ENCODE measurements around the gene GNGT2.

The GNGT2 gene

DNA sequence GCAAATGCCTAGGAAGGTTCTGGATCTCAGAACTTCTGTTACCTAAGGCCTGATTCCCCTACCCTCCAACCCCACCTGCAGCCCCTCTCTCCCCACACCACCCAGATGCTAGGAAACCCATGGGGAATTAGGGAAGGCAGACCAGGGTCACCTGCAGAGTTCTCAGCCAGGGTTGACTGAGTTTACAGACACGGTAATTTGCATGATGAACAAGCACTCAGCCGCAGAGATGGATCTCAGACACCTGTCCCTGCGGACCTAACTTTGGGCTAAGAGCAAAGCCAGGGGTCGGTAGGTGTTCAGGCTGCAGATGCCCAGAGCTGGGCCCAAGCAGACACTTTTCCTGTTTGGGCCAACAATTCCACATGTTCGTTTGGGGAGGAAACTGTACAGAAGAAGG lies 3.0 kb upstream of the GNGT2 start:
- Histone ChIP-seq H3K4me3 (ENCODE audit: low read depth, low read length) (no peak overlapping the region), H3K9me3 (ENCODE audit: control insufficient read depth, insufficient read depth, low read depth, low read length) (no peaks in the 10 kb centered on the region), H3K27ac (ENCODE audit: extremely low read depth, low read depth, low read length) (no peak overlapping the region), H3K4me1 (ENCODE audit: control insufficient read depth, insufficient read depth, low read length) (no peaks in the 10 kb centered on the region), H3K36me3 (ENCODE audit: control insufficient read depth in 2 of 2, insufficient read depth in 1 of 2, low read length in 2 of 2) (no peaks in the 10 kb centered on the region)
- ChIA-PET POLR2A (no interaction called here), CTCF (interaction anchor here (0.6 to 6.2 kb wide), 2 partner anchors 13 to 183 kb away, joined by 5 to 63 read pairs; no protein-coding TSS in a partner anchor)
- TF ChIP-seq ZNF501 (tag by site-specific recombination; IDR thresholded peaks at IDR 0.05): no peak
- TF ChIP-seq ZNF747 (tag by site-specific recombination; IDR thresholded peaks at IDR 0.05): no peak
- TF ChIP-seq KLF7 (tag by site-specific recombination; IDR thresholded peaks at IDR 0.05; ENCODE audit: borderline replicate concordance): no peak
- TF ChIP-seq, protein P1, sequence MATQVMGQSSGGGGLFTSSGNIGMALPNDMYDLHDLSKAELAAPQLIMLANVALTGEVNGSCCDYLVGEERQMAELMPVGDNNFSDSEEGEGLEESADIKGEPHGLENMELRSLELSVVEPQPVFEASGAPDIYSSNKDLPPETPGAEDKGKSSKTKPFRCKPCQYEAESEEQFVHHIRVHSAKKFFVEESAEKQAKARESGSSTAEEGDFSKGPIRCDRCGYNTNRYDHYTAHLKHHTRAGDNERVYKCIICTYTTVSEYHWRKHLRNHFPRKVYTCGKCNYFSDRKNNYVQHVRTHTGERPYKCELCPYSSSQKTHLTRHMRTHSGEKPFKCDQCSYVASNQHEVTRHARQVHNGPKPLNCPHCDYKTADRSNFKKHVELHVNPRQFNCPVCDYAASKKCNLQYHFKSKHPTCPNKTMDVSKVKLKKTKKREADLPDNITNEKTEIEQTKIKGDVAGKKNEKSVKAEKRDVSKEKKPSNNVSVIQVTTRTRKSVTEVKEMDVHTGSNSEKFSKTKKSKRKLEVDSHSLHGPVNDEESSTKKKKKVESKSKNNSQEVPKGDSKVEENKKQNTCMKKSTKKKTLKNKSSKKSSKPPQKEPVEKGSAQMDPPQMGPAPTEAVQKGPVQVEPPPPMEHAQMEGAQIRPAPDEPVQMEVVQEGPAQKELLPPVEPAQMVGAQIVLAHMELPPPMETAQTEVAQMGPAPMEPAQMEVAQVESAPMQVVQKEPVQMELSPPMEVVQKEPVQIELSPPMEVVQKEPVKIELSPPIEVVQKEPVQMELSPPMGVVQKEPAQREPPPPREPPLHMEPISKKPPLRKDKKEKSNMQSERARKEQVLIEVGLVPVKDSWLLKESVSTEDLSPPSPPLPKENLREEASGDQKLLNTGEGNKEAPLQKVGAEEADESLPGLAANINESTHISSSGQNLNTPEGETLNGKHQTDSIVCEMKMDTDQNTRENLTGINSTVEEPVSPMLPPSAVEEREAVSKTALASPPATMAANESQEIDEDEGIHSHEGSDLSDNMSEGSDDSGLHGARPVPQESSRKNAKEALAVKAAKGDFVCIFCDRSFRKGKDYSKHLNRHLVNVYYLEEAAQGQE (tag by site-specific recombination; IDR thresholded peaks at IDR 0.05): no peak
- TF ChIP-seq ZNF664 (tag by site-specific recombination; IDR thresholded peaks at IDR 0.05): no peak

DNA sequence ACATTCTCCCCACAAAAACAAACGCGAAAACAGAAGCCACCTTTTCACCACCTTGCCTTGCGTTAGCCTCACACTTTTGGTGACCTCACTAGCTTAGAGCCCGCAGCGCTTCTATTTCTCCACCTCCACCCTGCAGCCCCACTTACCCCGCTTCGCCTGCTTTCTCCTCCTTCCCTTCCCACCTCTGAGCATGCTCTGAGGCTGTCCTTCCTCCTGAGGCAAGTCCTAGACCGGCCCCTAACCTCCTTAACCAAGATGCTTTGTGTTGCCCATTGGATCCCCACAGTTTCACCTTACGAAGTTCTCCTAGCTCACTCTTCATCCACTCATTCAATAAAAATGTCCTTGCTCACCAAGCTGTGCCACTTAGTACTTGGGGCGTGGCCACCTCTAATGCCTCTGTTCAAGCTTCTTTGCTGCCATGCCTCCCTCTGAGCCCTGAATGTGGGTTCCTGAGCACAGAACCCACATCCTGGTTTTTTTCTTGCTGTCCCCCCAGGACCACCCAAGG lies 1.3 kb downstream of the GNGT2 start:
- TF ChIP-seq ZNF670 (tag by site-specific recombination; IDR thresholded peaks at IDR 0.05; ENCODE audit: low read depth) (no peak), GFI1B (tag by site-specific recombination; IDR thresholded peaks at IDR 0.05) (no peak)
- no peaks in the 10 kb centered on the region for H3K9me3 ChIP-seq (ENCODE audit: control insufficient read depth, insufficient read depth, low read depth, low read length)
- H3K4me1 ChIP-seq (ENCODE audit: control insufficient read depth, insufficient read depth, low read length): no peaks in the 10 kb centered on the region
- ChIA-PET CTCF (interaction anchor here (0.7 to 4.4 kb wide), 4 partner anchors 13 to 236 kb away, joined by 3 to 28 read pairs (median 8); no protein-coding TSS in a partner anchor), POLR2A (interaction anchor here (1.0 to 1.2 kb wide), 2 partner anchors 16 to 26 kb away, joined by 4 to 5 read pairs; no protein-coding TSS in a partner anchor)
- no peaks in the 10 kb centered on the region for H3K36me3 ChIP-seq (ENCODE audit: control insufficient read depth in 2 of 2, insufficient read depth in 1 of 2, low read length in 2 of 2)
- H3K4me3 ChIP-seq (ENCODE audit: low read depth, low read length): no peak overlapping the region
- no peak overlapping the region for H3K27ac ChIP-seq (ENCODE audit: extremely low read depth, low read depth, low read length)

DNA sequence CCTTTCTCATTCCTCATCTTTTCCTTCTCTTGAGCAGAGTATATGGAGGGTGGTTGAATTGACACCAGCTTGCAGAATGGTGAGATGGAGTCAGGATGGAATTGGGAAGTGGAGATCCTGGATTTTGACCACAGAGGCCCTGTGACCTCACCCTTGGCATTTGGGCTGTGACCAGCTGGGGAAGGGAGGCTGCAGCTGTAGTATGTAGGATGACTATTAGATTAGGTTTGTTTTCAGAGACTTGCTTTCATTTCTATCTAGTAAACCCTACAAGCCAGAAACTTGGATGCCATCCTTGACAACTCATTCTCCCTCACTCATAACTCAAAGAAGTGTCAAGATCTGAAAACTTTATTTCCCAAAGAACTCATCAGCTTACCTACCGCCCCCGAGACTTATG lies 5.9 kb downstream of the GNGT2 start:
- CTCF ChIA-PET: interaction anchor here (0.8 to 1.7 kb wide), 3 partner anchors 11 to 23 kb away, joined by 3 to 8 read pairs (median 3); no protein-coding TSS in a partner anchor
- TF ChIP-seq ZNF121 (tag by site-specific recombination; IDR thresholded peaks at IDR 0.05) (no peak), ZNF521 (tag by site-specific recombination; IDR thresholded peaks at IDR 0.05) (no peak), RBAK (tag by site-specific recombination; IDR thresholded peaks at IDR 0.05) (no peak), ZNF658 (tag by site-specific recombination; IDR thresholded peaks at IDR 0.05) (no peak), ZNF174 (tag by site-specific recombination; IDR thresholded peaks at IDR 0.05) (no peak), ZNF623 (tag by site-specific recombination; IDR thresholded peaks at IDR 0.05) (no peak), ZNF473 (tag by site-specific recombination; IDR thresholded peaks at IDR 0.05) (no peak), ZNF132 (tag by site-specific recombination; IDR thresholded peaks at IDR 0.05; ENCODE audit: borderline replicate concordance) (no peak), OVOL3 (tag by site-specific recombination; IDR thresholded peaks at IDR 0.05) (no peak)
- TF ChIP-seq, protein P2, sequence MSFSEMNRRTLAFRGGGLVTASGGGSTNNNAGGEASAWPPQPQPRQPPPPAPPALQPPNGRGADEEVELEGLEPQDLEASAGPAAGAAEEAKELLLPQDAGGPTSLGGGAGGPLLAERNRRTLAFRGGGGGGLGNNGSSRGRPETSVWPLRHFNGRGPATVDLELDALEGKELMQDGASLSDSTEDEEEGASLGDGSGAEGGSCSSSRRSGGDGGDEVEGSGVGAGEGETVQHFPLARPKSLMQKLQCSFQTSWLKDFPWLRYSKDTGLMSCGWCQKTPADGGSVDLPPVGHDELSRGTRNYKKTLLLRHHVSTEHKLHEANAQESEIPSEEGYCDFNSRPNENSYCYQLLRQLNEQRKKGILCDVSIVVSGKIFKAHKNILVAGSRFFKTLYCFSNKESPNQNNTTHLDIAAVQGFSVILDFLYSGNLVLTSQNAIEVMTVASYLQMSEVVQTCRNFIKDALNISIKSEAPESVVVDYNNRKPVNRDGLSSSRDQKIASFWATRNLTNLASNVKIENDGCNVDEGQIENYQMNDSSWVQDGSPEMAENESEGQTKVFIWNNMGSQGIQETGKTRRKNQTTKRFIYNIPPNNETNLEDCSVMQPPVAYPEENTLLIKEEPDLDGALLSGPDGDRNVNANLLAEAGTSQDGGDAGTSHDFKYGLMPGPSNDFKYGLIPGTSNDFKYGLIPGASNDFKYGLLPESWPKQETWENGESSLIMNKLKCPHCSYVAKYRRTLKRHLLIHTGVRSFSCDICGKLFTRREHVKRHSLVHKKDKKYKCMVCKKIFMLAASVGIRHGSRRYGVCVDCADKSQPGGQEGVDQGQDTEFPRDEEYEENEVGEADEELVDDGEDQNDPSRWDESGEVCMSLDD (tag by site-specific recombination; IDR thresholded peaks at IDR 0.05): no peak
- TF ChIP-seq, protein P1 (tag by site-specific recombination; IDR thresholded peaks at IDR 0.05): no peak

More for the DNA sequence above, 5.9 kb downstream of the GNGT2 start:
- Histone ChIP-seq H3K4me1 (ENCODE audit: control insufficient read depth, insufficient read depth, low read length) (no peaks in the 10 kb centered on the region), H3K9me3 (ENCODE audit: control insufficient read depth, insufficient read depth, low read depth, low read length) (no peaks in the 10 kb centered on the region), H3K4me3 (ENCODE audit: low read depth, low read length) (no peak overlapping the region), H3K27ac (ENCODE audit: extremely low read depth, low read depth, low read length) (no peak overlapping the region), H3K36me3 (ENCODE audit: control insufficient read depth in 2 of 2, insufficient read depth in 1 of 2, low read length in 2 of 2) (no peaks in the 10 kb centered on the region)
- POLR2A ChIA-PET: interaction anchor here (0.7 kb wide), 1 partner anchor 12 kb away, joined by 3 read pairs; no protein-coding TSS in a partner anchor

Measured in HEK293 (cell line).